HEK293T (cell line): ENCODE data around the gene C1QL3.

ENCODE experiments used
- ARNT ChIP-seq: fragments of 450-650 bp; IDR thresholded peaks from 2 replicates; pipeline ENCODE4 v1.6.1; 2017; ENCODE audit warnings: mild to moderate bottlenecking
- BHLHE40 ChIP-seq: fragments of 450-650 bp; IDR thresholded peaks from 2 replicates; pipeline ENCODE4 v1.6.1; 2016; ENCODE audit warnings: mild to moderate bottlenecking, moderate library complexity, borderline replicate concordance
- CTBP1 ChIP-seq: fragments of 450-650 bp; IDR thresholded peaks from 2 replicates; pipeline ENCODE4 v1.6.1; 2016; ENCODE audit warnings: borderline replicate concordance
- ELF4 ChIP-seq: fragments of 450-650 bp; IDR thresholded peaks from 2 replicates; pipeline ENCODE4 v1.6.1; 2017; ENCODE audit warnings: antibody characterized with exemption
- FOXA1 ChIP-seq: fragments of 450-650 bp; IDR thresholded peaks from 2 replicates; pipeline ENCODE4 v1.6.1; 2016; ENCODE audit warnings: mild to moderate bottlenecking
- FOXM1 ChIP-seq: fragments of 450-650 bp; IDR thresholded peaks from 2 replicates; pipeline ENCODE4 v1.6.1; 2017; ENCODE audit warnings: mild to moderate bottlenecking, borderline replicate concordance
- HDGF ChIP-seq: fragments of 450-650 bp; IDR thresholded peaks from 2 replicates; pipeline ENCODE4 v1.6.1; 2017; ENCODE audit warnings: antibody characterized with exemption, borderline replicate concordance
- L3MBTL2 ChIP-seq: fragments of 450-650 bp; conservative IDR thresholded peaks from 2 replicates; pipeline ENCODE4 v1.6.1; 2016; ENCODE audit warnings: mild to moderate bottlenecking
- SP1 ChIP-seq: fragments of 450-650 bp; IDR thresholded peaks from 2 replicates; pipeline ENCODE4 v1.6.1; 2017
- TARDBP ChIP-seq: fragments of 450-650 bp; IDR thresholded peaks from 2 replicates; pipeline ENCODE4 v1.6.1; 2016

- TF ChIP-seq FOXM1 (no peak), FOXA1 (no peak), SP1 (no peak), BHLHE40 (no peak), HDGF (no peak), ELF4 (no peak), ARNT (no peak), L3MBTL2 (no peak), TARDBP (no peak), CTBP1 (no peak)
Measured at GRCh38 chr10:16483241-16483917, 38.3 kb downstream of the C1QL3 start.
